ENCODE results near the gene TRMT112.
A peak's percentile ranks its signal among the peaks of the same experiment; 100 is the strongest.

The TRMT112 gene

DNA sequence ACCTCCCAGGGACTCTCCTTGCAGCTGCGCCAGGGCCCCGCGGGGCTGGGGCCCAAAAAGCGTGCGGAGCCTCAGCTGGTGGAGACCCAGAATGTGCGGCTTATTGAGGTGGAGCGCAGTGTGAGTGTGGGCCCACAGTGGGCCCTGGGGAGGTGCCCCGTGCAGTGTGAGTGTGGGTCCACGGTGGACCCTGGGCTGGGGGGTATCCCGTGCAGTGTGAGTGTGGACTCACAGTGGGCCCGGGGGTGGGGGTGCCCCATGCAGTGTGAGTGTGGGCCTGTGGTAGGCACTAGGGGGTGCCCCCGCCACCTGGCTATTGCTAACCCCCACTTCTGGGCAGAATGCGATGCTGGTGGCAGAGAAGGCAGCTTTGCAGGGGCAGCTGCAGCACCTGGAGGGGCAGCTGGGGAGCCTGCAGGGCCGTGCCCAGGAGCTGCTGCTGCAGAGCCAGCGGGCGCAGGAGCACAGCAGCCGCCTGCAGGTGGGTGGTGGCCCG, 33.8 kb upstream of the TRMT112 start:
- DNase-seq (ENCODE audit: low read depth), result no peak

DNA sequence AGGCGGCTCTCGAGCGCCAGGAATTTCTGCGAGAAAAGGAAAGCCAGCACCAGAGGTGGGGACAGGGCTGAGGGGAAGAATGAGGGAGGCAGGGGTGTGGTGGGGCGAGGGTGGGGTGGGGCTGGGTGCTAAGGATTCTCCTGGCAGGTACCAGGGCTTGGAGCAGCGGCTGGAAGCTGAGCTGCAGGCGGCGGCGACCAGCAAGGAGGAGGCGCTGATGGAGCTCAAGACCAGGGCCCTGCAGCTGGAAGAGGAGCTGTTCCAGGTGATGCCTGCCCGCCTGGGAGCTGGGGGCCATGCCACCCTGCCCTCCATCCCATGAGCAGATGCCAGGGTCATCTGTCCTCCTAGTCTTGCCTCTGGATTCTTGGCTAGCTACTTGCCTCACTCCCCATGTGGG, 32.0 kb upstream of the TRMT112 start:
- no peak for DNase-seq (ENCODE audit: low read depth)

DNA sequence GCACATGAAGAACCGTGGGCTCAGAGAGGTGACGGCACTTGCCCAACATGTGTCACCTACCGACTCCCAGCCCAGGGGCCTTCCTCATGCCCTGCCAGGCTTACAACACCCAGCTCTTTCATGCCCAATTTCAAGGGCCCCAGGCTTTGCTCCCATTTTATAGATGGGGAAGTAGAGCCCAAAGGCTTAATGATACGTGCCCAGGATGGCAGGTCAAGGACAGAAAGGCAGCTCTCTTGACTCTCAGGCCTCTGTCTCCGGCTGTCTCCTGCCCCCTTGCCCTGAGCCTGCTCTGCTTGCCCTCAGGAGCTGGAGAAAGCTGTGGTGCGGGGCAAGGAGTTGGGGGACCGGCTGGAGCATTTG, 31.6 kb upstream of the TRMT112 start:
- DNase-seq (ENCODE audit: low read depth), result no peak

DNA sequence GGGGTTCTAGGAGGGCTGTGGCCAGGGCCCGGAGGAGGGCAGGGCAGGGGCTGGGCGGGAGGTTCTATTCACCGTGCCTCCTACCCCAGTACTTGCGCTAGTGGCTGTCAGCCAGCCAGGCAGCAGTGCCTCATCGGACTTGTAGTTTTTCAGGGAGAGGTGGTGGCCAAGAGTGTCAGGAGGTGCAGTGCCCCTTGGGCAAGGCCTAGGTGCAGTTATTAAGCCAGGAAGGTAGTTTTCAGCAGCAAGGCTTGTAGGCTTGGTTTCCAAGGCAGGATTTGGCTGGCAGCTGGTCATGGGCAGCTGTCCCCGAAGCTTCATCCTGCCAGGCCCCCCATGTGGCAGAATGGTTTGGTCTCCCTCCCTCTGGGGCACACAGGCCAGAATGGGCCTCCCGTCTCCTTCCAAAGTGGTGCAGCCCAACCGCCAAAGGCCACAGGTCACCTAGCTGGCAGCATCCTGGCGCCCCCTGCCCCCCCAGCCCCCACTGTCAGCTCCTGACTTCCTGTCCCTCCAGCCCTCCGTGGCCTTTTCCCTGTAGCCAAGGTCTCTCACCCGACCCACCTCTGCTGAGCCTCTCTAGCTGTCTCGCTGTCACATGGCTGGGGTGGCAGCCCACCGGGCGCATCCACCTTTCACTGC, 31.1 kb upstream of the TRMT112 start:
- no peak for DNase-seq (ENCODE audit: low read depth)

DNA sequence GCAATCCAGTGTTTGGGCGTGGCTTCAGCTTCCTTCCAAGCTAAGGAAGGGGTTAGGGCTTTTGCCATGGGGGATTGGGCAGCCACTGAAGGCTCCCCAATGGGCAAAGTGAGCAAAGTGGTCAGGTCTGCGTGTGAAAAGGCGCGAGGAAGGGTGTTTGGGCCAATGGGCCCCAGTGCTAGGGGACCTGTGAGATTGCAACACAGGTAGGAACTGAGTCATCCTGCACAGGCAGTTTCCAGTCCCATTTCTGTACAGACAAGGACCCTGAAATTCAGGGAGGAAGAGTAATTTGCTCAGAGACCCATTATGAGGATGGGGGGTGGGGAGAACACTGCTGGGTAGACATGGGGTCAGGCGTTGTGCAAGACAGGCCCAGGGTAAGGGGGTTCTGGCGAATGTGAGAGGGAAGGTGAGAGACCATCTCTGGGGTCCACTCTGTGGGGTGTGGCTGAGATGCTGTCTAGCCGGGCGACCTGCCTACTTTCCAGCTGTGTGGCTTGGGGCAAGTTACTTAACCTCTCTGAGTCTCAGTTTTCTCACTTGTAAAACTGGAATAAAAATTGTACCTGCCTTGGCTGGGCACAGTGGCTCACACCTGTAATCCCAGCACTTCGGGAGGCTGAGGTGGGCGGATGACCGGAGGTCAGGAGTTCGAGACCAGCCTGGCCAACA, 30.0 kb upstream of the TRMT112 start:
- no peak for DNase-seq (ENCODE audit: low read depth)

DNA sequence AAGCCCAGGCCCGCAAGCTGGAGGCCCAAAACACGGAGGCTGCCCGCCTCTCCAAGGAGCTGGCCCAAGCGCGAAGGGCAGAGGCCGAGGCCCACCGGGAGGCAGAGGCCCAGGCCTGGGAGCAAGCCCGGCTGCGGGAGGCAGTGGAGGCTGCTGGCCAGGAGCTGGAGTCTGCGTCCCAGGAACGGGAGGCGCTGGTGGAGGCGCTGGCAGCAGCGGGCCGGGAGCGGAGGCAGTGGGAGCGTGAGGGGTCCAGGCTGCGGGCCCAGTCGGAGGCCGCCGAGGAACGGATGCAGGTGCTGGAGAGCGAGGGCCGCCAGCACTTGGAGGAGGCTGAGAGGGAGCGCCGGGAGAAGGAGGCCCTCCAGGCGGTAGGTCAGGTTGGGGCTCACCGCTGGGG, 27.4 kb upstream of the TRMT112 start:
- DNase-seq (ENCODE audit: low read depth), result no peak

DNA sequence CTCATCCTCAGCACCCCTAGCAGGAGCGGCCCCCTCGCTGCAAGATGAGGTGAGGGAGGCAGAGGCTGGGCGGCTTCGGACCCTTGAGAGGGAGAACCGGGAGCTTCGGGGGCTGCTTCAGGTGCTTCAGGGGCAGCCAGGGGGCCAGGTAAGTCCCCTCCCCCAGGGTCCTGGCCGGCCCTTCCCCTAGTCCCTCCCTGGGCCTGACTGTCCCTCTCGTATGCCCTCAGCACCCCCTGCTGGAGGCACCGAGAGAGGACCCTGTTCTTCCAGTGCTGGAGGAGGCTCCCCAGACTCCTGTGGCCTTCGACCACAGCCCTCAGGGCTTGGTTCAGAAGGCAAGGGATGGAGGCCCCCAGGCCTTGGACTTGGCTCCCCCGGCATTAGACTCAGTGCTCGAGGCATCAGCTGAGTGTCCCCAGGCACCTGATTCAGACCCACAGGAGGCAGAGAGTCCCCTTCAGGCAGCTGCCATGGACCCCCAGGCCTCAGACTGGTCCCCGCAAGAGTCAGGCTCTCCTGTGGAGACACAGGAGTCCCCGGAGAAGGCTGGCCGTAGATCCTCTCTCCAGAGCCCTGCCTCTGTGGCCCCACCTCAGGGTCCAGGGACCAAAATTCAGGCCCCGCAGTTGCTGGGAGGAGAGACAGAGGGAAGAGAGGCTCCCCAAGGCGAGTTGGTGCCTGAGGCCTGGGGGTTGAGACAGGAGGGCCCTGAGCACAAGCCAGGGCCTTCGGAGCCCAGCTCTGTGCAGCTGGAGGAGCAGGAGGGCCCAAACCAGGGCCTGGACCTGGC, 26.6 kb upstream of the TRMT112 start:
- no peak for DNase-seq (ENCODE audit: low read depth)

DNA sequence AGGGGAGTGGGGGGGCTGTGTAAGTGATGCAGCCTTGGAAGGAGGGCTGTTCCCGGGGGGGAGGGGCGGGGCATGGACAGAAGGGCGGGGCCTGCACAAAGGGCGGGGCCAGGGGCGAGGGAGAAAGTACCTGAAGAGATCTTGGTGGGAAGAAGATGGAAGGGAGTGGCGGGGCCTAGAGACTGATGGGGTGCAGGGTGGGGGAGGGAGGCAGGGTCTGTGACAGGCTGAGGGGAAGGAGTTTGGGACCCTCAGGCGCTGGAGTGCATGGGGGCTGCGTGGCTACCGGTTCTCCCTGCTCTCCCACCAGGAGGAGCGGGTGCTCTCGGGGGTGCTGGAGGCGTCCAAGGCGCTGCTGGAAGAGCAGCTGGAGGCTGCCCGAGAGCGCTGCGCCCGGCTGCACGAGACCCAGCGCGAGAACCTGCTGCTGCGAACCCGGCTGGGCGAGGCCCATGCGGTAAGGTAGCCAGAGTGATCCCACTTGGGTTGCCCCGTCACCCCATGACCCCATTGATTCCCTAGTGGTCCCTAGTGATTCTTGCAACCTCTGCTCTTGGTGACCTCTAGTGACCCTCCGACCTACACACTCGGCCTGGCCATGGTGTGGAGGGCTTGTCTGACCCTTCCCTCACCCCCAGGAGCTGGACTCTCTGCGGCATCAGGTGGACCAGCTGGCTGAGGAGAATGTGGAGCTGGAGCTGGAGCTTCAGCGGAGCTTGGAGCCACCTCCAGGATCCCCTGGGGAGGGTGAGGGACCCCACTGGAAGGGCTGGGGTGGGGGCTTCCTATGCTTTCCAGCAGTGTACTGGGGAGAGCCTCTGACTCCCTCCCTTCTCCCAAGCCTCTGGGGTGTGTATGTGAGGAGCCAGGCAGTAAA, 25.7 kb upstream of the TRMT112 start:
- DNase-seq (ENCODE audit: low read depth), result no peak

DNA sequence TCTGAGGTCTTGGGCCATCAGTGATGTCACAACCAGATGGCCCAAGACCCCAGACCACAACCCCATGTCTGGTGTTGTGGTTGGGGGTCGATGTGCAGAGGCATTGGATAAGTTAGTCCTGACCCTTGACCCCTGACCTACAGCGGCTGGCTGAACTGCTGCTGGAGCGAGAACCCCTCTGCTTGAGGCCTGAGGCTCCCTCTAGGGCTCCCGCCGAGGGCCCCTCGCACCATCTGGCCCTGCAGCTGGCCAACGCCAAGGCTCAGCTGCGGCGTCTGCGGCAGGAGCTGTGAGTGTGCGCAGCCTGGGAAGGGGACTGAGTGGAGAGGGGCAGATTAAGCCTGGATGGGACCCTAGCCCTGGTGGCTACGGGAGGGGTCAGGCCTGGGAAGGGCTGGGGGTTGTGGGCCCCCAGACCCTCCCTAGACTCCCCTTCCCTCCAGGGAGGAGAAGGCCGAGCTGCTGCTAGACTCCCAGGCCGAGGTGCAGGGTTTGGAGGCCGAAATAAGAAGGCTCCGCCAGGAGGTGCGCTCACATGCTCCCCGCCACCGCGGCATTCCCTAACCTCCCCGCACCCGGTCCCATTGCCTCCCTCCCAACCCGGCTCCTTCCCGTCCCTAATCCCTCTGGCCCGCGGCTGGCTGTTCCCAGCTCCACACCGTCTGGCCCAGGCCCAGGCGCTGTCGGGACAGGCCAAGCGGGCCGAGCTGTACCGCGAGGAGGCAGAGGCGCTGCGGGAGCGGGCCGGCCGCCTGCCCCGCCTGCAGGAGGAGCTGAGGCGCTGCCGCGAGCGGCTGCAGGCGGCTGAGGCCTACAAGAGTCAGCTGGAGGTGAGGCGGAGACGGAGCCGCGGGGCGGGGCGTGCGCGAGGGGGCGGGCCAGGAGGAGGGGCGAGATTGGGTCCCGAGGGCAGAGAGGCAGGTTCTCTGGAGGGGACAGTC, 24.8 kb upstream of the TRMT112 start:
- DNase-seq (ENCODE audit: low read depth), result peak; percentile 82

DNA sequence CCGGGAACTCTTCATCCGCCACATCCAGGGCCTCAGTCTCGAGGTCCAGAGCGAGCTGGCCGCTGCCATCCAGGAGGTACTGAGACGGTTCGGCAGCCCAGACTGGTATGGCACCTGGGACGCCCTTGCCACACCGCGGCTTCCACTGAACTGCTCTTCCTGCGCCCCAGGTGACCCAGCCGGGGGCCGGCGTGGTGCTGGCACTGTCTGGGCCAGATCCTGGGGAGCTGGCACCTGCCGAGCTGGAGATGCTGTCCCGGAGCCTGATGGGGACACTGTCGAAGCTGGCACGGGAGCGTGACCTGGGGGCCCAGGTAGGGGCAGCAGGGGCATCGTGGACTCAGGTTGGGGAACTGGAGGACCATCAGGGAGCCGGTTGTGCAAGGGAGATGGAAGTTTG, 24.1 kb upstream of the TRMT112 start:
- DNase-seq (ENCODE audit: low read depth), result no peak

DNA sequence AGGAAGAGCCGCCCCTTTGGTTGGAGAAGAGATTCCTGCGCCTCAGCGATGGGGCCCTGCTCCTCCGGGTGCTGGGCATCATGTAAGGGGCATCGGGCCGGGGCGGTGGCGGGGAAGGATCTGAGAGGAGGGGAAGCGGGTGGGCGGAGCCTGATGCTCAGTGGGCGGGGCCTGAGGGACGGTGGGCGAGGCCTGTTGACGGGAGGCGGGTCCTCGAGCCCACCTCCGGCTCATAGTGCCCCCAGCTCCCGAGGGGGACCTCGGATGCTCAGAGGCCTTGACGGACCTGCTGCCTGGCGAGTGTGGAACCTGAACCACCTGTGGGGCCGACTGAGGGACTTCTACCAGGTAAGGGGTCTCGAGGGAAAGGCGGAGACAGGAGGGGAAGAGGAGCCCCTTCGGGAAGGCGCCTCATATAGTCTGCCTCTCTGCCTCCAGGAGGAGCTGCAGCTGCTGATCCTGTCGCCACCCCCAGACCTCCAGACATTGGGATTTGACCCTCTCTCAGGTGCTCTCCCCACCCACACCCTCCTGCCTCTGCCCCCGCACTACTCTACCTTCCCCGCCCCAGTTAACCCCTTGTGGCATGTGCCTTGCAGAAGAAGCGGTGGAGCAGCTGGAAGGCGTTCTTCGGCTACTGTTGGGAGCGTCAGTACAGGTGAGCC, 23.4 kb upstream of the TRMT112 start:
- DNase-seq (ENCODE audit: low read depth), result peak; percentile 62

DNA sequence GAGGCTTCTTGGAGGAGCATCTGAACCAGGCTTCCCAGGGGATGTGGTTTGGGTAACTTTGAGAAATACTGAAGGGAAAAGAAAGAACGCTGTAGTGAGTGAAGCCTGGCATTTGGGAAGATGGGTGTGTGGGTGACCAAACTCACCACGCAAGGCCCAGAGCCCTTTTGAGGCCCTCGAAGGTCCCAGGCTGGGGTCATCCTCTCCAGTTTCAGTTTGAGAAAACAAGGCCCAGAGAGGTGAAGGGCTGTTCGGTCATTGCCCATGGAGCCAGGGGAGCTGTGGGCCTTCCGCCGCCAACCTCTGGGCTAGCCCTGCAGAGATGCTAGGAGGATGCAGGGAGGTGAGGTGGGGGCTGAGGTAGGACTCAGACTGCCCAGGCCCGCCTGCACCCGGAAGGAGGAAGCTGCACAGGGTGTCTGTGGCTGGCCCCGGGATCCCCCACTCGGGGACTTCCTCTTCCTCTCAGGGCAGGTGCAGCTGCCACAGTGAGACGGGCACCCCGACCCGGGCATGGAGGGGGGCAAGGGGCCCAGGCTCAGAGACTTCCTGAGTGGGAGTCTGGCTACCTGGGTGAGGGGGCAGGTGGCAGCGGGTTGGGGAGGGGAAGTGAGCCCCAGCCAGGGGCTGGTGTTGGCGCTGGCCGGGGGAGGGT, 22.5 kb upstream of the TRMT112 start, which contains the start of gene CCDC88B:
TSS of gene CCDC88B (plus strand) at position 451 of the 655 bp plus-strand sequence. CDS start at position 514, 63 bp downstream.
- DNase-seq (ENCODE audit: low read depth), result peak; percentile 66

DNA sequence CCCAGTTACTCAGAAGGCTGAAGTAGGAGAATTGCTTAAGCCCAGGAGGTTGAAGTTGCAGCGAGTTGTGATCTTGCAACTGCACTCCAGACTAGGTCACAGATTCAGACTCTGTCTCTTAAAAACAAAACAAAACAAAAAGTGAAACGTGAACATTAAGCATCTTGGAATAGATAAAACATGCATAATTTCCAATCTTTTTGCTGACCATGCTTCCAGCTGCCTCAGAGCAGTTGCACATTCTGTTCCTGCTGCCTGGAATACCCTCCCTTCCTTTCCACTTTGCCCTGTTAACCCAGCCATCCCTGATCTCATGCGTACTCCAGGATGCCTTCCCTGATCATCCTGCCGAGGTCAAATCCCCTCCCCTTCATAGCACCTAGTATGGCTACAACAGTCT, 21.9 kb upstream of the TRMT112 start:
- DNase-seq (ENCODE audit: low read depth), result no peak

DNA sequence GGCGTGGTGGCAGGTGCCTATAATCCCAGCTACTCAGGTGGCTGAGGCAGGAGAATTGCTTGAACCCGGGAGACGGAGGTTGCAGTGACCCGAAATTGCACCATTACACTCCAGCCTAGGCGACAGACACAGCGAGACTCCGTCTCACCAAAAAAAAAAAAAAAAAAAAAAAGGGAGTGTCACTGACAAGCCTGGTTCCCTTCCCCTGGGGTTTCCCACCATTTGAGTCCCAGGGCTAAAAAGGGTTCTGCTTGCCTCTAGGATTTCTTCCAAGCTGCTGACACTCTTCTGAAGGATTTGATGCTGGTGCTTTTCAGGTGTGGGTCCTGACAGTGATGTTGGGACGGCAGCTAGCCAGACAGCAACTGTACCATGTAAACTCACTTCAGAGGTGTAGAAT, 21.4 kb upstream of the TRMT112 start:
- no peak for DNase-seq (ENCODE audit: low read depth)

DNA sequence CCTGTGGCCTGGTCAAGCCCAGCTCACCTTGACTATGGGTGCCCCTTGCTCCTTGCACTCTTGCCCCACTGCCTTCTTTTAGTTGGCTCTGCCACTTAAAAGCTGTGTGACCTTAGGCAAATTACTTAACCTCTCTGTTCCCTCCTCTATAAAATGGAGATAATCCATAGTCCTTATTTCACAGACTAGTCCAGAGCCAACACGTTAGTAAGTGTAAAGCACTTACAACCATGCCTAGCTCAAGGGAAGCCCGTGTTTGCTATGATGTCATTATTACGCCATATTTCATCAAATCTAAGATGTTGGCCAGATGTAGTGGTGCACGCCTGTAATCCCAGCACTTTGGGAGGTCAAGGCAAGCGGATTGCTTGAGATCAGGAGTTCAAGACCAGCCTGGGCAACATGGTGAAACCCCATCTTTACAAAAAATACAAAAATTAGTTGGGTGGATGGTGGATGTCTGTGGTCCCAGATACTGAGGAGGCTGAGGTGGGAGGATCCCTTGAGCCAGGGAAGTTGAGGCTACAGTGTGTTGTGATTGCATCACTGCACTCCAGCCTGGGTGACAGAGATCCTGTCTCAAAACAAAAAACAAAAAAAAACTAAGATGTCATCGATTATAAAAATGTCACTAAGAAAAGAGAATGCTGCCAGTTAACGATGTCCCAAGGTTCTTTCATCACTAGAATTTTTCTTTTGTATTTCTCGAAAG, 20.3 kb upstream of the TRMT112 start:
- no peak for DNase-seq (ENCODE audit: low read depth)

DNA sequence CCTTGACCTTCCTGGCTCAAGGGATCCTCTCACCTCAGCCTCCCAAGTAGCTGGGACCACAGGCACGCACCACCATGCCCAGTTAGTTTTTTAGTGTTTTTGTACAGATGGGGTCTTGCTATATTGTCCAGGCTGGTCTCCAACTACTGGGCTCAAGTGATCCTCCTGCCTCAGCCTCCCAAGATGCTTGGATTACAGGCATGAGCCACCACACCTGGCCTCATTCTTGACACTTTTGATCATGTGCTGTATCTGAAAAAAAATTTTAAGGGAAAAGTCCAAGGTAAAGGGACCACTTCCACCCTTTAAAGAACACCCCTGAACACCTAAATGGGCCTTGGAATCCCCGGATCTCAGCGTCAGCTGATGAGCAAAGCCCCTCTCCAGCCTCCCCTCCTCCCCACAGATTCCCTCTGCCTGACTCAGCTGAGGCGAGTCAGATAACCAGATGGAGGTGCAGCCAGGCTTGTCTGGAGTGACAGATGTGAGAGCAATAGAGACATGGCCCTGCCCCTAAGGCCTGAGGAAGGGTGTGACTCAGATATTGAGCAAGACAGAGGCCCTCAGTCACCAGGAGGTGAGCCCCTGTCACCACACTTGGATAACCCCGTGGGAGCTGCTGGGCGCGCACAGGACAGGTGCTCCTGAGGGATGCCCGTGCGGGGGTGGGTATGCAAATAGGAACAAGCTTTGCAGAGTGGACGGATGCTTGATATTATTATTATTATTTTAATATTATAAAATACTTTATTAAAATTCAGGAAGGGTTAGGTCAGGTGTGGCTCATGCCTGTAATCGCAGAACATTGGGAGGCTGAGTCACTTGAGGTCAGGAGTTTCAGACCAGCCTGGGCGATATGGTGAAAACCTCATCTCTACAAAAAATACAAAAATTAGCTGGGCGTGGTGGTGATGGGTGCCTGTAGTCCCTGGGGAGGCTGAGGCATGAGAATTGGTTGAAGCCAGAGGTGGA, 17.7 kb upstream of the TRMT112 start:
- DNase-seq (ENCODE audit: low read depth), result no peak

DNA sequence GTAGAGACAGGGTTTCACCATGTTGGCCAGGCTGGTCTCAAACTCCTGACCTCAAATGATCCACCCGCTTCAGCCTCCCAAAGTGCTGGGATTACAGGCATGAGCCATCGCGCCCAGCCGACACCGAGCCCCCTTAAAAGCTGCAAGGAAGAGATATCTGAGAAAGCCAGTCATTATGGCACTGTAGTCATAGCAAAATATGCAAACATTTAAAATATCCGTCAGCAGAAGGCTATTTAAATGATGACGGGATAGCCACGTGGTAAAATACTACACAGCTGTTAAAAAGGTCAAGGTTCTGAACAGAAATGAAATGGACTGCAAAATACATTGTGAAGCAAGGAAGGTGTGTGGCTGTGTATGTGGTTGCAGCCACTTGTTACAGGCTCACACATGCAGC, 16.2 kb upstream of the TRMT112 start:
- no peak for DNase-seq (ENCODE audit: low read depth)
